Measurements from ENCODE around the gene MRPS25.

DNA sequence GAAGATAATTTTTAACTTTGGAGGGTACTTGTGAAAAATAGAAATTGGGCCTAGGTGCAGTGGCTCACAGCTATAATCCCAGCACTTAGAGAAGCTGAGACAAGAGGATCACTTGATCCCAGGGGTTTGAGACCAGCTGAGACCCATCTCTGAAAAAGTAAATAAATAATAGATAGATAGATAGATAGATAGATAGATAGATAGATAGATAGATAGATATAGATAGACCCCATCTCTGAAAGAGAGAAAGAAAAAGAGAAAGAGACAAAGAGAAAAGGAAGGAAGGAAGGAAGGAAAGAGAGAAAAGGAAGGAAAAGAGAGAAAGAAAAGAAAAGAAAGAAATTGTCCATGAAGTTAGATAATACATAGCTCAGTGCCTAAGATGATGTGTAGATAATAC, 35.5 kb downstream of the MRPS25 start:
- no peak for TF ChIP-seq POLR2A (IDR thresholded peaks at IDR 0.05)
- TF ChIP-seq, protein P1, sequence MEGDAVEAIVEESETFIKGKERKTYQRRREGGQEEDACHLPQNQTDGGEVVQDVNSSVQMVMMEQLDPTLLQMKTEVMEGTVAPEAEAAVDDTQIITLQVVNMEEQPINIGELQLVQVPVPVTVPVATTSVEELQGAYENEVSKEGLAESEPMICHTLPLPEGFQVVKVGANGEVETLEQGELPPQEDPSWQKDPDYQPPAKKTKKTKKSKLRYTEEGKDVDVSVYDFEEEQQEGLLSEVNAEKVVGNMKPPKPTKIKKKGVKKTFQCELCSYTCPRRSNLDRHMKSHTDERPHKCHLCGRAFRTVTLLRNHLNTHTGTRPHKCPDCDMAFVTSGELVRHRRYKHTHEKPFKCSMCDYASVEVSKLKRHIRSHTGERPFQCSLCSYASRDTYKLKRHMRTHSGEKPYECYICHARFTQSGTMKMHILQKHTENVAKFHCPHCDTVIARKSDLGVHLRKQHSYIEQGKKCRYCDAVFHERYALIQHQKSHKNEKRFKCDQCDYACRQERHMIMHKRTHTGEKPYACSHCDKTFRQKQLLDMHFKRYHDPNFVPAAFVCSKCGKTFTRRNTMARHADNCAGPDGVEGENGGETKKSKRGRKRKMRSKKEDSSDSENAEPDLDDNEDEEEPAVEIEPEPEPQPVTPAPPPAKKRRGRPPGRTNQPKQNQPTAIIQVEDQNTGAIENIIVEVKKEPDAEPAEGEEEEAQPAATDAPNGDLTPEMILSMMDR (IDR thresholded peaks at IDR 0.05): no peak

Data from esophagus squamous epithelium (tissue), 4 donors.